ENCODE data around the gene MIOX. TPM values are rescaled to one million over a fixed set of nuclear protein-coding genes. Genes with fewer than 3 reads are reported as not detected.

The MIOX gene
- total and polyA plus RNA-seq, 2 of the 13 experiments (the other 11 are each of a cell fraction or from before 2014, with no cell fraction given) = 1.5 to 2.9 TPM

GRCh38 chr22:50528682-50529415 is 42.2 kb downstream of the MIOX start:
- H3K4me1 ChIP-seq (ENCODE audit: insufficient read depth, low read length) = peaks cover 72% of the 10 kb centered on the region
- H3K9me3 ChIP-seq (ENCODE audit: low read length) = no peaks in the 10 kb centered on the region
- ChIA-PET CTCF (ENCODE audit: low intra/inter-chr PET ratio, low total read pairs) (no interaction called here), POLR2A (interaction anchor here (0.9 to 2.5 kb wide), 8 partner anchors 9 to 171 kb away, joined by 3 to 10 read pairs (median 6); partner anchors contain the start of genes KLHDC7B, LMF2, NCAPH2 and SYCE3)
- DNase-seq (ENCODE audit: low spot score) (no peak), ATAC-seq (no peak), FAIRE-seq (no peak)
- no peak overlapping the region for H3K27ac ChIP-seq (ENCODE audit: extremely low read length, insufficient read depth, low read length)
- in situ Hi-C loops (cut with HindIII; ENCODE audit: extremely low pct_ligation_motif_present, low pct_unique_long_range_greater_than_20kb) (no loop called here), intact Hi-C loops (cut with micrococcal nuclease; ENCODE audit: unreplicated experiment) (loop anchor here (5.0 kb wide), 1 partner anchor 33 kb away; the partner anchor contains the start of gene SYCE3)
- H3K9ac ChIP-seq (ENCODE audit: insufficient read depth, low read depth, low read length) = no peak overlapping the region
- no peaks in the 10 kb centered on the region for H3K36me3 ChIP-seq (replicated peaks in 1 of 2; ENCODE audit: control insufficient read depth in 1 of 2, insufficient read depth in 2 of 2, low read length in 2 of 2)
- H2AFZ ChIP-seq (ENCODE audit: low read length) = no peak overlapping the region
- peaks cover 8% of the 10 kb centered on the region for H4K20me1 ChIP-seq (ENCODE audit: insufficient read depth, low read length)
- H3K27me3 ChIP-seq (ENCODE audit: control insufficient read depth in 1 of 2, insufficient read depth in 2 of 2, low read length in 2 of 2) = 0 out of 5 replicates have a peak, but pooled peaks cover 0 to 4% of the 10 kb centered on the region in 2 experiments
- H3K4me2 ChIP-seq (ENCODE audit: low read depth, low read length) = no peak overlapping the region
- H3K4me3 ChIP-seq (replicated peaks in 1 of 3; ENCODE audit: insufficient read depth in 1 of 3, low read depth in 2 of 3, low read length in 3 of 3) = no peak overlapping the region; a peak in 1 of 6 replicates
- peaks cover 14% of the 10 kb centered on the region for H3K79me2 ChIP-seq (ENCODE audit: insufficient read depth, low read length)
- no TSS peak for BruUV-seq (replicated peaks)
- WGBS (ENCODE audit: low lambda C conversion rate) = 59% methylated on average over 3 of the region's 15 CpGs
- TF ChIP-seq, protein P1, sequence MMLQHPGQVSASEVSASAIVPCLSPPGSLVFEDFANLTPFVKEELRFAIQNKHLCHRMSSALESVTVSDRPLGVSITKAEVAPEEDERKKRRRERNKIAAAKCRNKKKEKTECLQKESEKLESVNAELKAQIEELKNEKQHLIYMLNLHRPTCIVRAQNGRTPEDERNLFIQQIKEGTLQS (CRISPR knock-in tag; IDR thresholded peaks at IDR 0.05) = 0 out of 2 replicates have a peak, but pooled peaks have one; percentile 4
- TF ChIP-seq SCMH1 (CRISPR knock-in tag; IDR thresholded peaks at IDR 0.05; ENCODE audit: borderline replicate concordance) (no peak), ZNF850 (CRISPR knock-in tag; conservative IDR thresholded peaks at IDR 0.05) (0 out of 2 replicates have a peak, but pooled peaks have one; percentile 66), ZMYM4 (CRISPR knock-in tag; IDR thresholded peaks at IDR 0.05) (0 out of 2 replicates have a peak, but pooled peaks have one; percentile 6), ARHGAP35 (CRISPR knock-in tag; IDR thresholded peaks at IDR 0.05; ENCODE audit: borderline replicate concordance) (0 out of 2 replicates have a peak, but pooled peaks have one; percentile 10), PRMT3 (CRISPR knock-in tag; IDR thresholded peaks at IDR 0.05; ENCODE audit: borderline replicate concordance, low read depth) (peak; percentile 88), ATM (IDR thresholded peaks at IDR 0.05; ENCODE audit: borderline replicate concordance) (no peak), MEF2D (CRISPR knock-in tag; IDR thresholded peaks at IDR 0.05) (no peak; the same call in 1 of the 2 replicates), ZNF710 (CRISPR knock-in tag; IDR thresholded peaks at IDR 0.05; ENCODE audit: borderline replicate concordance) (peak; percentile 13; the same call in 1 of the 2 replicates), POLR2AphosphoS5 (IDR thresholded peaks at IDR 0.05; ENCODE audit: low read depth, low read length) (peak; percentile 4; the same call in 1 of the 2 replicates), THAP7 (CRISPR knock-in tag; IDR thresholded peaks at IDR 0.05) (0 out of 2 replicates have a peak, but pooled peaks have one; percentile 19), HOXA7 (CRISPR knock-in tag; IDR thresholded peaks at IDR 0.05) (no peak), ZNF331 (CRISPR knock-in tag; IDR thresholded peaks at IDR 0.05) (0 out of 2 replicates have a peak, but pooled peaks have one; percentile 13)
- TF ChIP-seq, protein P2, sequence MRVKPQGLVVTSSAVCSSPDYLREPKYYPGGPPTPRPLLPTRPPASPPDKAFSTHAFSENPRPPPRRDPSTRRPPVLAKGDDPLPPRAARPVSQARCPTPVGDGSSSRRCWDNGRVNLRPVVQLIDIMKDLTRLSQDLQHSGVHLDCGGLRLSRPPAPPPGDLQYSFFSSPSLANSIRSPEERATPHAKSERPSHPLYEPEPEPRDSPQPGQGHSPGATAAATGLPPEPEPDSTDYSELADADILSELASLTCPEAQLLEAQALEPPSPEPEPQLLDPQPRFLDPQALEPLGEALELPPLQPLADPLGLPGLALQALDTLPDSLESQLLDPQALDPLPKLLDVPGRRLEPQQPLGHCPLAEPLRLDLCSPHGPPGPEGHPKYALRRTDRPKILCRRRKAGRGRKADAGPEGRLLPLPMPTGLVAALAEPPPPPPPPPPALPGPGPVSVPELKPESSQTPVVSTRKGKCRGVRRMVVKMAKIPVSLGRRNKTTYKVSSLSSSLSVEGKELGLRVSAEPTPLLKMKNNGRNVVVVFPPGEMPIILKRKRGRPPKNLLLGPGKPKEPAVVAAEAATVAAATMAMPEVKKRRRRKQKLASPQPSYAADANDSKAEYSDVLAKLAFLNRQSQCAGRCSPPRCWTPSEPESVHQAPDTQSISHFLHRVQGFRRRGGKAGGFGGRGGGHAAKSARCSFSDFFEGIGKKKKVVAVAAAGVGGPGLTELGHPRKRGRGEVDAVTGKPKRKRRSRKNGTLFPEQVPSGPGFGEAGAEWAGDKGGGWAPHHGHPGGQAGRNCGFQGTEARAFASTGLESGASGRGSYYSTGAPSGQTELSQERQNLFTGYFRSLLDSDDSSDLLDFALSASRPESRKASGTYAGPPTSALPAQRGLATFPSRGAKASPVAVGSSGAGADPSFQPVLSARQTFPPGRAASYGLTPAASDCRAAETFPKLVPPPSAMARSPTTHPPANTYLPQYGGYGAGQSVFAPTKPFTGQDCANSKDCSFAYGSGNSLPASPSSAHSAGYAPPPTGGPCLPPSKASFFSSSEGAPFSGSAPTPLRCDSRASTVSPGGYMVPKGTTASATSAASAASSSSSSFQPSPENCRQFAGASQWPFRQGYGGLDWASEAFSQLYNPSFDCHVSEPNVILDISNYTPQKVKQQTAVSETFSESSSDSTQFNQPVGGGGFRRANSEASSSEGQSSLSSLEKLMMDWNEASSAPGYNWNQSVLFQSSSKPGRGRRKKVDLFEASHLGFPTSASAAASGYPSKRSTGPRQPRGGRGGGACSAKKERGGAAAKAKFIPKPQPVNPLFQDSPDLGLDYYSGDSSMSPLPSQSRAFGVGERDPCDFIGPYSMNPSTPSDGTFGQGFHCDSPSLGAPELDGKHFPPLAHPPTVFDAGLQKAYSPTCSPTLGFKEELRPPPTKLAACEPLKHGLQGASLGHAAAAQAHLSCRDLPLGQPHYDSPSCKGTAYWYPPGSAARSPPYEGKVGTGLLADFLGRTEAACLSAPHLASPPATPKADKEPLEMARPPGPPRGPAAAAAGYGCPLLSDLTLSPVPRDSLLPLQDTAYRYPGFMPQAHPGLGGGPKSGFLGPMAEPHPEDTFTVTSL (CRISPR knock-in tag; IDR thresholded peaks at IDR 0.05; ENCODE audit: borderline replicate concordance) = 0 out of 2 replicates have a peak, but pooled peaks have one; percentile 34
